IMR-90 (cell line): ENCODE measurements around the gene FBXL19. TPM values are rescaled to one million over a fixed set of nuclear protein-coding genes. Genes with fewer than 3 reads are reported as not detected.

Experiments
- ATAC-seq: fragments of 200-7000 bp; cut with Tn5 transposase; 2 replicates; pipeline ENCODE4 v1.9.1; 2020; ENCODE audit warnings: low read depth, mild to moderate bottlenecking, moderate library complexity
- BruUV-seq: library from RNA; stranded (reverse); fragments of 400-500 nt; replicated peaks from 2 replicates; lab custom pipeline; 2021; lab: Mats Ljungman, UMichigan
- CTCF ChIA-PET: fragments of 300-600 bp; formaldehyde crosslinking; extraction: SDS; loops from one replicate; lab custom pipeline; 2021; ENCODE audit warnings: antibody characterized with exemption; lab: Yijun Ruan, JAX
- POLR2A ChIA-PET: fragments of 300-600 bp; sonication (Branson Sonifier 250); formaldehyde crosslinking; loops from one replicate; lab custom pipeline; 2022; ENCODE audit warnings: antibody characterized with exemption; ENCODE audit not compliant: unreplicated experiment; lab: Charles Lee
- DNase-seq: peaks from one replicate; pipeline ENCODE4 v3.0.0; 2013
- H2AFZ ChIP-seq: replicated peaks from 2 replicates; pipeline ENCODE3; 2013; ENCODE audit warnings: low read length, mild to moderate bottlenecking; ENCODE audit not compliant: poor library complexity
- H2AK5ac ChIP-seq: 2 replicates; pipeline ENCODE4 v1.6.1; 2013; ENCODE audit warnings: low read depth, low read length, inconsistent platforms
- H2AK9ac ChIP-seq: replicated peaks from 2 replicates; pipeline ENCODE3; 2013; ENCODE audit warnings: mild to moderate bottlenecking, low read depth, low read length, moderate library complexity; ENCODE audit not compliant: poor library complexity
- H2BK120ac ChIP-seq: 2 replicates; pipeline ENCODE4 v1.6.1; 2013; ENCODE audit warnings: low read depth, low read length, inconsistent platforms
- H2BK15ac ChIP-seq: 3 replicates; pipeline ENCODE4 v1.6.1; 2013; ENCODE audit warnings: low read depth, low read length, inconsistent platforms
- H2BK20ac ChIP-seq: 2 replicates; pipeline ENCODE4 v1.6.1; 2013; ENCODE audit warnings: low read depth, mild to moderate bottlenecking, inconsistent platforms, low read length, moderate library complexity
- H2BK5ac ChIP-seq: 2 replicates; pipeline ENCODE4 v1.6.1; 2013; ENCODE audit warnings: mild to moderate bottlenecking, low read depth, low read length, inconsistent platforms; ENCODE audit not compliant: poor library complexity, severe bottlenecking
- H3K14ac ChIP-seq: replicated peaks from 2 replicates; pipeline ENCODE4 v1.6.1; 2013; ENCODE audit warnings: low read depth, low read length, inconsistent platforms
- H3K18ac ChIP-seq: 2 replicates; pipeline ENCODE4 v1.6.1; 2013; ENCODE audit warnings: low read depth, low read length, control low read depth
- H3K23ac ChIP-seq: 2 replicates; pipeline ENCODE4 v1.6.1; 2013; ENCODE audit warnings: low read depth, low read length, inconsistent platforms
- H3K27ac ChIP-seq: 2 replicates; pipeline ENCODE4 v1.5.1; 2013; ENCODE audit warnings: mild to moderate bottlenecking, control low read depth, low read length; ENCODE audit not compliant: insufficient read depth
- H3K27me3 ChIP-seq: 2 replicates; pipeline ENCODE4 v1.6.1; 2013; ENCODE audit warnings: low read length; ENCODE audit not compliant: control insufficient read depth, insufficient read depth
- H3K36me3 ChIP-seq: 2 replicates; pipeline ENCODE4 v1.6.1; 2013; ENCODE audit warnings: low read length, mixed read lengths; ENCODE audit not compliant: control insufficient read depth, insufficient read depth
- H3K4ac ChIP-seq: 2 replicates; pipeline ENCODE4 v1.6.1; 2013; ENCODE audit warnings: low read depth, low read length, inconsistent platforms
- H3K4me1 ChIP-seq: 2 replicates; pipeline ENCODE4 v1.6.1; 2013; ENCODE audit warnings: low read length, mixed read lengths; ENCODE audit not compliant: control insufficient read depth, insufficient read depth
- H3K4me2 ChIP-seq: 2 replicates; pipeline ENCODE4 v1.6.1; 2013; ENCODE audit warnings: low read depth, mild to moderate bottlenecking, control low read depth, low read length, moderate library complexity
- H3K4me3 ChIP-seq: 2 replicates; pipeline ENCODE4 v1.5.1; 2013; ENCODE audit warnings: low read depth, mild to moderate bottlenecking, control low read depth, low read length, moderate library complexity; ENCODE audit not compliant: insufficient read depth
- H3K56ac ChIP-seq: 2 replicates; pipeline ENCODE4 v1.6.1; 2013; ENCODE audit warnings: low read length, inconsistent platforms; ENCODE audit not compliant: insufficient read depth; ENCODE audit errors: extremely low read depth
- H3K79me1 ChIP-seq, 2 experiments: 2 replicates each; pipeline ENCODE4 v1.6.1; 2013; ENCODE audit warnings: low read length in 2 of 2, inconsistent platforms in 1 of 2, low read depth in 1 of 2
- H3K9ac ChIP-seq: 2 replicates; pipeline ENCODE4 v1.6.1; 2013; ENCODE audit warnings: low read depth, low read length, control low read depth
- H3K9me1 ChIP-seq: 2 replicates; pipeline ENCODE4 v1.6.1; 2013; ENCODE audit warnings: low read length, inconsistent platforms; ENCODE audit not compliant: insufficient read depth
- H3K9me3 ChIP-seq: 2 replicates; pipeline ENCODE4 v1.6.1; 2013; ENCODE audit warnings: low read length; ENCODE audit not compliant: control insufficient read depth, insufficient read depth
- H4K20me1 ChIP-seq: 2 replicates; pipeline ENCODE4 v1.6.1; 2013; ENCODE audit warnings: low read length, inconsistent platforms; ENCODE audit not compliant: insufficient read depth
- H4K5ac ChIP-seq: 2 replicates; pipeline ENCODE4 v1.6.1; 2013; ENCODE audit warnings: mild to moderate bottlenecking, low read depth, low read length, control low read depth
- H4K8ac ChIP-seq, 2 experiments: 2 replicates each; pipeline ENCODE4 v1.6.1; 2013; ENCODE audit warnings: low read depth in 2 of 2, low read length in 2 of 2, control low read depth in 1 of 2, inconsistent platforms in 1 of 2
- H4K91ac ChIP-seq: 2 replicates; pipeline ENCODE4 v1.6.1; 2013; ENCODE audit warnings: low read depth, low read length, inconsistent platforms; ENCODE audit not compliant: insufficient read depth
- BHLHE40 ChIP-seq: fragments of 150-350 bp; IDR thresholded peaks from 2 replicates; pipeline ENCODE4 v1.6.1; 2016; ENCODE audit warnings: mild to moderate bottlenecking, low read depth, low read length
- CEBPB ChIP-seq: IDR thresholded peaks from 2 replicates; pipeline ENCODE4 v1.6.1; 2012; ENCODE audit warnings: low read depth, low read length, improper control_type of control experiment
- CHD1 ChIP-seq: IDR thresholded peaks from 2 replicates; pipeline ENCODE4 v1.6.1; 2012; ENCODE audit warnings: low read depth, low read length, improper control_type of control experiment
- CTCF ChIP-seq: conservative IDR thresholded peaks from 2 replicates; pipeline ENCODE4 v1.5.1; 2012; ENCODE audit warnings: mild to moderate bottlenecking, low read depth, low read length, improper control_type of control experiment
- ELK1 ChIP-seq: fragments of 150-350 bp; IDR thresholded peaks from 2 replicates; pipeline ENCODE4 v1.6.1; 2016; ENCODE audit warnings: low read depth, mild to moderate bottlenecking, low read length, moderate library complexity, borderline replicate concordance
- FOS ChIP-seq: fragments of 150-350 bp; IDR thresholded peaks from 2 replicates; pipeline ENCODE4 v1.6.1; 2016; ENCODE audit warnings: low read depth, low read length
- MAFK ChIP-seq: IDR thresholded peaks from 2 replicates; pipeline ENCODE4 v1.6.1; 2012; ENCODE audit warnings: low read depth, low read length, improper control_type of control experiment
- MAZ ChIP-seq: IDR thresholded peaks from 2 replicates; pipeline ENCODE4 v1.6.1; 2012; ENCODE audit warnings: low read depth, mild to moderate bottlenecking, low read length, improper control_type of control experiment, moderate library complexity, borderline replicate concordance
- MXI1 ChIP-seq: IDR thresholded peaks from 2 replicates; pipeline ENCODE4 v1.6.1; 2012; ENCODE audit warnings: low read depth, mild to moderate bottlenecking, low read length, moderate library complexity, borderline replicate concordance
- NFE2L2 ChIP-seq: fragments of 150-350 bp; IDR thresholded peaks from 2 replicates; pipeline ENCODE4 v1.6.1; 2016; ENCODE audit warnings: low read depth, mild to moderate bottlenecking, low read length
- POLR2A ChIP-seq: IDR thresholded peaks from 2 replicates; pipeline ENCODE4 v1.6.1; 2012; ENCODE audit warnings: mild to moderate bottlenecking, low read depth, low read length
- RAD21 ChIP-seq: IDR thresholded peaks from 2 replicates; pipeline ENCODE4 v1.6.1; 2012; ENCODE audit warnings: low read length, improper control_type of control experiment
- RCOR1 ChIP-seq: IDR thresholded peaks from 2 replicates; pipeline ENCODE4 v1.6.1; 2012; ENCODE audit warnings: mild to moderate bottlenecking, low read length, improper control_type of control experiment; ENCODE audit not compliant: insufficient replicate concordance
- RFX5 ChIP-seq: IDR thresholded peaks from 2 replicates; pipeline ENCODE4 v1.8.0; 2012; ENCODE audit warnings: low read depth, mild to moderate bottlenecking, low read length, moderate library complexity
- SMC3 ChIP-seq: fragments of 150-350 bp; IDR thresholded peaks from 2 replicates; pipeline ENCODE4 v1.6.1; 2016; ENCODE audit warnings: low read depth, mild to moderate bottlenecking, antibody characterized with exemption, low read length, moderate library complexity
- USF2 ChIP-seq: fragments of 150-350 bp; IDR thresholded peaks from 2 replicates; pipeline ENCODE4 v1.6.1; 2017; ENCODE audit warnings: mild to moderate bottlenecking, antibody characterized with exemption, low read length, low read depth
- WGBS, 2 experiments: methylation state at CpG; one replicate each; pipeline versions ENCODE4 v1.1.5 to v1.1.7; 2013; ENCODE audit warnings: missing lambda C conversion rate in 2 of 2; ENCODE audit not compliant: insufficient read length in 1 of 2; ENCODE audit errors: extremely low coverage in 2 of 2; 5-methylcytosine and 5-hydroxymethylcytosine counted together
- dilution Hi-C: fragments of 300-500 bp; cut with HindIII; formaldehyde crosslinking; loops from one replicate; pipeline ENCODE4 v1.14.3; 2018; ENCODE audit warnings: low sequenced_read_pairs; ENCODE audit not compliant: unreplicated experiment
- in situ Hi-C: fragments of 300-500 bp; cut with MboI; formaldehyde crosslinking; loops from 3 replicates; pipeline ENCODE4 v1.14.3; 2019; ENCODE audit warnings: low sequenced_read_pairs, inconsistent platforms, mixed read lengths
- intact Hi-C: fragments of 100-400 bp; cut with micrococcal nuclease; formaldehyde crosslinking; loops from 2 replicates; pipeline ENCODE4 v1.10.0; 2022
- polyA plus RNA-seq, 3 experiments: library from polyadenylated mRNA; depleted of rRNA; stranded (reverse); fragments of >200 nt; gene quantifications; 2 replicates each; pipeline ENCODE4 v1.2.3, GENCODE V29; 2012; ENCODE audit warnings: low replicate concordance in 1 of 3
- total RNA-seq: library from RNA; depleted of rRNA; stranded (reverse); fragments of >200 nt; gene quantifications from 2 replicates; pipeline ENCODE4 v1.2.3, GENCODE V29; 2012

Gene FBXL19
- total and polyA plus RNA-seq, 2 of the 4 experiments (the other 2 are of a cell fraction): 5.0 to 13.8 TPM

- no peak for TF ChIP-seq FOS
- no peak for TF ChIP-seq RCOR1
- no peak for TF ChIP-seq ELK1
- TF ChIP-seq CEBPB: no peak
- no peak for TF ChIP-seq POLR2A
- no peak for TF ChIP-seq SMC3
- no peak for TF ChIP-seq RAD21
- no peak for TF ChIP-seq USF2
- no peak for TF ChIP-seq CTCF
- no peak for TF ChIP-seq MAFK
- no peak for TF ChIP-seq BHLHE40
- no peak for TF ChIP-seq MXI1
- TF ChIP-seq NFE2L2: no peak
- no peak for TF ChIP-seq RFX5
- TF ChIP-seq CHD1: no peak
- no peak for TF ChIP-seq MAZ
- no peak overlapping the region for H2BK5ac ChIP-seq
- ChIA-PET CTCF (no interaction called here), POLR2A (no interaction called here)
- H2BK120ac ChIP-seq: no peak overlapping the region
- H3K23ac ChIP-seq: no peak overlapping the region
- no peaks in the 10 kb centered on the region for H3K9me3 ChIP-seq
- H3K9ac ChIP-seq: no peak overlapping the region
- no peak overlapping the region for H4K91ac ChIP-seq
- dilution Hi-C loops (no loop called here), intact Hi-C loops (no loop called here), in situ Hi-C loops (loop anchor here (10.0 to 25.0 kb wide), 2 partner anchors 454 to 721 kb away; partner anchors contain the start of gene ZNF843)
- peaks cover 0 to 5% of the 10 kb centered on the region in 2 experiments; a peak in 2 of 4 replicates for H3K79me1 ChIP-seq
- H2AFZ ChIP-seq: no peak overlapping the region
- H3K36me3 ChIP-seq: peaks cover 5% of the 10 kb centered on the region; the same call in 1 of the 2 replicates
- H3K4ac ChIP-seq: no peak overlapping the region
- BruUV-seq: no TSS peak
- H2AK9ac ChIP-seq: peak overlapping the region; percentile 55
- no peak overlapping the region for H3K4me2 ChIP-seq
- H3K4me1 ChIP-seq: no peaks in the 10 kb centered on the region
- no peak overlapping the region for H3K18ac ChIP-seq
- peaks cover under 1% of the 10 kb centered on the region for H3K9me1 ChIP-seq
- no peak for DNase-seq
- no peaks in the 10 kb centered on the region for H4K20me1 ChIP-seq
- H4K8ac ChIP-seq: no peak overlapping the region
- 86% methylated on average over 5 of the region's 8 CpGs; no CpG with 5 or more reads in 1 of the 2 experiments for WGBS, 2 experiments
- H2BK15ac ChIP-seq: no peak overlapping the region
- no peak overlapping the region for H3K4me3 ChIP-seq
- no peak overlapping the region for H4K5ac ChIP-seq
- no peak overlapping the region for H2AK5ac ChIP-seq
- no peak overlapping the region for H2BK20ac ChIP-seq
- no peak overlapping the region for H3K14ac ChIP-seq
- no peaks in the 10 kb centered on the region for H3K27me3 ChIP-seq
- no peak overlapping the region for H3K56ac ChIP-seq
- H3K27ac ChIP-seq: no peak overlapping the region
- ATAC-seq: no peak
Measured at GRCh38 chr16:30991052-30991451, 67.7 kb downstream of the FBXL19 start.
